GM12801 (cell line): ENCODE measurements around the gene GUCY1A2.

Experiments
- CTCF ChIP-seq: IDR thresholded peaks from one replicate; pipeline ENCODE4 v1.5.1; 2011; ENCODE audit warnings: control low read depth; ENCODE audit not compliant: insufficient read length; ENCODE audit errors: extremely low read depth

GUCY1A2 gene

DNA sequence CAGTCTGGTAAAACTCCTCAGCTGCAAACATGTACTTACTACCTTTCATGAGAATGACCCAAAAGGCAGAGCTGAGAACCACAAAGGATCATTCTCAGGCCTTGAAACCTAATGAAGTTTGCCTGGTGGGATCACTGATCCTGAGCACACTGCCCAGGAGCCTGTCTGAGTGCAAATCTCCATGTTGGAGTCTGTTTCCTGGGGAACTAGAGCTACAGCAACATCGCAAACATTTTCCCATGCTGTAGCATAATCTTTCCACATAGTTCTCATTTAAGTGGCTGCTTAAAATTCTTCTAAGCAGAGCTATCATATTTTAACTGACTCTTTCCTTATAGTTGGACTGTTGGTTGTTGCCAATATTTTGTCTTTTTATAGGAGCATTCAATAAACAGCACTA is 58.5 kb downstream of the GUCY1A2 start:
- no peak for TF ChIP-seq CTCF

GRCh38 chr11:106959386-106959785 is 58.9 kb downstream of the GUCY1A2 start:
- no peak for TF ChIP-seq CTCF

- TF ChIP-seq CTCF = no peak
Measured at GRCh38 chr11:106958517-106959248, 59.6 kb downstream of the GUCY1A2 start.

DNA sequence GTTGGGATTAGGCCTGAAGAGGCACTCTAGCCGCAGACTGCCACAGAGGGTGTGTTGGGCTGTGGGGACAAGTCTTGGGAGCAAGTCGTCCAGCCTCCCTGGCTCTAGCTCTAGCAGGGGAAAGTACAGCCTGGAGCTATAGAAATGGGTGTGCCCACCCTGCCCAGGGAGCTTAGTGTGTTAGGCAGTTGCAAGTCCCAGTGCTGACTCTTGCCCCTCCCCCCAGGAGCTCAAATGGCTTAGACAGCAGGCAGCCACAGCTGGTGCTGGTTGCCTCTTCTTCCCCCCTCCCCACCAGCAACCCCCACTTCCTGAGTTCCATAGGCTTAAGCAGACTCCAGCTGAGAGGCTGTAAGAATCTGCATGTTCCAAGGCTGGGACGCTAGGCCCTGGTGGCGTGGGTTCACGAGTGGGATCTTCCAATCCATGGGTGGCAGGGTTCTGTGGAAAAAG is 61.2 kb downstream of the GUCY1A2 start:
- no peak for TF ChIP-seq CTCF

DNA sequence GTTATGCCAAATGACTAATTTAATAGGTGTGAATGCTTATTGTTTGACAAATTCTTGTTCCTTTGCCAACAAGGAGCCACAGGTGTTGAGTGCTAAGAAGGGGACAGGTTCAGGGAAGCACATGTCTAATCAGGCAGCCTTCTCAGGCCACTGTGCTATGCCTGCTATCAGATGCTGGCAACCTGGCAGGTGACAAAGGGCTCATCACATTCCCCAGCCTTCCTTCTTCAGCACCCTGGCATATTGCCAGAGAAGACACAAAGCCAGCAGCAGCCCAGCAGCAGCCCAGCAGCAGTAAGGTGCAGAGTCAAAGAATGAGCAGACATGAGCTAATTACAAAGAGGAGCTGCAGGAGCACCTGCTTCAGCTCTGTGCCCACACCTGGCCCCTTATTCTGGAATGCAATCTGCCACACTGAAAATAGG is 68.2 kb downstream of the GUCY1A2 start:
- TF ChIP-seq CTCF = no peak

GRCh38 chr11:106943089-106943488 is 75.2 kb downstream of the GUCY1A2 start:
- no peak for TF ChIP-seq CTCF

DNA sequence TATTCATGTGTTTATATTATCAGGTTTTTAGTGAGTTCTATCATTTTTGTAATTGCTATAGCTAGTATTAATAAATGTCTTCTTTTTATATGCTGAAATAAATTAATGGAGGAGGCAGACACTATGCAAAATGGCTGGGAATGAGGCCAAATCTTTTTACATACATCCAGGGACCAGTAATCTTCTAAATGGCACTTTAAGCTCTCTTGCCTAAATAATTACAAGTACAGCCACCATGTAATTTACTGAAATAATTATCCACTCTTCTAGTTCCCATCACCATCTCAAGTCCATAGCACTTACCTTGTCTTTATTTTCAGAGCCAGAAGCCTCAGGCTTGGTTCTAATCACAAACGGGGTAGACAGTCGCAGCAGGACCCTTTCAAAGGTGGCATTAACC is 79.1 kb downstream of the GUCY1A2 start:
- no peak for TF ChIP-seq CTCF
